NCI-H524 treated with DMSO at 0.1 percent for 48 hours (cell line): ENCODE measurements around the gene SPRYD4.
"Not testable (repeated sequence)": the region's sequence is repeated elsewhere in the genome, so short reads cannot be mapped to it uniquely, and the experiment has no call there.

Experiments used
- DNase-seq: peaks from one replicate; lab custom pipeline; 2025; lab: John Stamatoyannopoulos, UW

SPRYD4 gene

DNA sequence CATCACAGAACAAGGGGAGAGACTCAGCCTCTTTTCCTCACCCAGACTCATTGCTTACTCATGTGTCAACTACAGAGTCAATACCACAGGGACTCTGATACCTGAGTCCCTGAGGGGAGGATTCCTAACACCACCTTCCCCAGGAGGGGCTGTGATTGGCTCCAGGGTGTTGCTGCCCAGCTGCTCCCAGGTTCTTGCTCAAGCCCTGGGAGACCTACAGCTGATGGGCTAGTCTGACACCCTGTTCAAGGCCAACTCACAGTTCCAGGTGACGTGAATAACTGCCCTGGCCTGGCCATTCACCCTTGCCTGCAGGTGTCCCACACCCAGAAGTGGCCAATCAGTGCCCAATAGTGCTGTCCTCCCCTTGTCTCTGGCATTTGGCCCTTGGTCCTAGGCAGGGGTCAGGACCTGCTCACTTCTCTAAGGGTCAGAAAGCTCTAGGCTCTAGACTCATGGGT is 8.6 kb downstream of the SPRYD4 start:
- no peak for DNase-seq

DNA sequence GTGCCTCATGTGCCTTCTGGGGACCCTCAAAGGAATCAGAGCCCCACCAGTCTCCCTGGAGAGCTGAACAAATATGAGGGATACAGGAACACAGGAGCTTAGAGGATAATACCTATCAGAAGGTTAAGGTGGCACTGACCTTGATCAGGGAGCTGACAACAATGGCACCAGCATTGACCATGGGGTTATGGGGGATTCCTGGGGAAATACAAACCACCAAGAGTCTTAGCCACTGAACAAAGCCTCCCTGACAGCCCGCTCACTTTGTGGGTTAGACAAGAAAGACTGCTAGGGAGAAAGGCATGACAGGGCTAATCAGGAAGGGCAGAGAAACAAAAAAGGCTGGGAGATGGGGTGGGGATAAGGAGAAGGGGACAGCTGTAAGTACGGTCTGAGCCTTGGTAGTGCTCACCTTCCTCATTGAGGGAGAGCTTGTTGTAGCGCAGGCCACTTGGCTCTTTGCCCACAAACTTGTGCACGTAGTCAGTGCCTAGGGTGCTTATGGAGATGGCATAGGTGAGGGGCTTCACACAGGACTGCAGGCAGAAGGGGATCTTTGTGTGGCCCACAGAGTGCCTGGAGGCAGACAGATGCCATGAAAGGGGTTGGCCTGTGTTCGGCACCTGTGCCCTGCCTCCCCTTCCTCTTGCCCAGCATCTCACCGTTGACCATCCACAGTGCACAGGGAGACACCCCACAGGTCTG is 9.3 kb downstream of the SPRYD4 start:
- no peak for DNase-seq

DNA sequence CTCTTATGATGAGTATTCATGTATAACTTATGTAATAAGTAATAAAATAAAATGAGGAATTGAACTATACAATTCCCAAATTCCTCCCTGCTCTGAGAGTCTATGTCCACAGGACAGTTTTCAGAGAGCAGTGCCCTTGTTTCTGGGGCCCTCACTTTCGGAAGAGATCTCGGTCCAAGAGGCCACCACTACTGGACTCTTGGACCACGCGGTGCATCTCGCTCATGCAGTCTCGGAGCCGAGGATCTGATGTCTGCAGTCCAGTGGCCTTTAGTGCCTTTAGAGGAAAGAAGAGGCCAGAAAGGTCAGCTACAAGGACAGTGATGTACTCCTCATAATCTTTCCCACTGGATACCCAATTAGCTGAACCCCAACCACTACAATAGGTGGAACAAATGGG is 11.2 kb downstream of the SPRYD4 start:
- no peak for DNase-seq

DNA sequence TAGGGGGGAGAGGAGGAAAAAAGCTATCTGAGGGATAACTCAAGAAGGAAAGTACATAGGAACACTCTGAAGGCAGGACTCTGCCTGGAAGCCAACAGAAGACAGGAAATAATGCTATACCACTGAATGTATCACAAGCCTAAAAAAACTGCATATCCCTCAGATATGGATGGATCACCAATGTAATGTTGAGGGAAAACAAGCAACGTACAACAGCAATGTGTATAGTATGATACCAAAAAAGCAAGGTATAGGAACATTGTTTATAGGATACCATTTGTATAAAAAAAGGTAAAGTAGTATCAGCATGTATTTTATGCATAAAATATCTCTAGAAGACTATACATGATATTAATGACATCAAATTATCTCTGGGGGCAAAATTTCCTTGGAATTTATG is 16.2 kb downstream of the SPRYD4 start:
- no peak for DNase-seq

DNA sequence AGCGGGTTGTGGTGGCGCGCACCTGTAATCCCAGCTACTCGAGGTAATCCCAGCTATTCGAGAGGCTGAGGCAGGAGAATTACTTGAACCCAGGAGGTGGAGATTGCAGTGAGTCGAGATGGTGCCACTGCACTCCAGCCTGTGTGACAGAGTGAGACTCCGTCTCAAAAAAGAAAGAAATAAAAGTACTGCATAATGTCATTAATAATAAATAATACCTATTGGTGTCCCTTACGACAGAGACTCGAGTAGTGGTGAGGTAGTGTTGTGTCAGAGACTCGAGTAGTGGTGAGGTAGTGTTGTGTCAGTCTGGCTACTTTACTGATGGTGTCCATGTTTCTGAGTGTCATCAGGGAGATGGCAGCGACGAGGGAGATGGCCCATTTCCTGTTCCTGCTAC is 18.3 kb downstream of the SPRYD4 start:
- DNase-seq: no peak

DNA sequence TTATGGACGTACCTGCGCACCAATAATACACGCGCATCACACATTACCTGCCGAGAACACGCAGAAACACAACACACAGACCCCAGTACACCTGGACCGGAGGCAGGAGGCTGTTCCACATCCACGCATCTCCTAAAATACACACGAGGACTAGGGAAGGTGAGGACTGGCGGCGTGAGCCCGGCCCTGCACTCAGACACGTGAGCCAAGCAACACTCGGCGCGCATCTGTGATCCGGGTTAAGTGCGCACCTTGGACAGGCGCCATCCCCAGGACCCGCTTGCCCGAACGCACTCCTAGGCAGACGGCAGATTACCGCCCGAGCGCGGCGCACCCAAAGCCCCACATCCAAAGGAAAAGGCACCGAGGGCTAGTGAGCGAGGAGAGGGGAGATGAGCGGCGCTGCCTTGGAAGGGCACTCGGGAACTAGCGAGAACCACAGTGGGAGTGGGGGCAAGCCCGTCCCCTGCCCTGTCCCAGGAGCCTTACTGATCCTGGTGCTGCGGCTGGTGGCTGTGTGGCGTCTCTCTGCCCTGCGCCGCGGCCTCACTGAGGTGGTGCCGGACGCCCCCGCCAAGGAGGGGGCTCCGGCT is 19.2 kb downstream of the SPRYD4 start:
- DNase-seq: no peak

DNA sequence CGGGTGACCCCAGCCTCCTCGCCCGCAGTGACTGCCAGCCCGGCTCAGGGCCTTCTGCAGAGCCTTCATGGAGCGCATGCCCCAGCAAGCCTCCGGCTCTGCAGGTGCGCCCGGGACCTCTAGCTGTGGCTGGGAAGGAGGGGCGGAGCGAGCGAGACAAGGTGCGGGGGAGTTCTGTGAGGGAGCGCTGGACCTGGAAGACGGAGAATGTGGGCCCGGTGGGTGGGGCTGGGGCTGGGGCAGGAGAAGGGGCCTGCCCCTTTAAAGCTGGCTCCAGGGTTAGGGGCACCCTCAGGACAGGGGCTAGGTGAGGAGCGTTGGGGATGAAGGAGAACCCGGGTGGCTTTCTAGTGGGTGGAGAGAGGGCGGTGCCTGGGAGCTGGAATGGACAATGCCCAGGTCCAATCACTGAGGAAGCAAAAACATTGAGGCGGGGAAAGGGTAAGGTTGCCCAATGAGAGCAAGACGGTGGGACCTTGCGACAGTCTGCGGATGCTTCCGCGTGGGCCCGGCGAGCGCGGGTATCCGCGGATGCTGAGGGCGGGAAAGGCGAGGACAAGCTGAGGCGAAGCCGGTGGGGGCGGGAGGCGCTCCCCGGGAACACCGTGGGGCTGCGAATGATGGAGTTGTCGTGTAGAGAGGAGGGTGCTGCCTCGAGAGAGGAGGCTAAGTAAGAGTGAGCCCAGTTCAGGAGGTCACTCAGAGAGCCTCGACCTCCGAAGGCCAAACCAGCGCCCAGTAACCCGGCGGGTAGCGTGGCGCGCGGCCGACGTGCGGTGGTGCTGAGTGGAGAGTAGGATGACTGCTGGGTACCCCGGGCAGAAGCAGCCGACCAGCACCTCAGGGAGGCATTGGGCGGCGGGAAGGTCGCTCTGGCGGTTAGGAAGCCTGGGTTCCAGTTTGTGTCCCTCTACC is 19.9 kb downstream of the SPRYD4 start, which contains the start of gene GLS2:
Gene GLS2, minus strand, starts transcription at position 121 of the 915 bp plus-strand sequence. Its CDS starts 43 bp downstream, at position 78.
- DNase-seq: no peak

DNA sequence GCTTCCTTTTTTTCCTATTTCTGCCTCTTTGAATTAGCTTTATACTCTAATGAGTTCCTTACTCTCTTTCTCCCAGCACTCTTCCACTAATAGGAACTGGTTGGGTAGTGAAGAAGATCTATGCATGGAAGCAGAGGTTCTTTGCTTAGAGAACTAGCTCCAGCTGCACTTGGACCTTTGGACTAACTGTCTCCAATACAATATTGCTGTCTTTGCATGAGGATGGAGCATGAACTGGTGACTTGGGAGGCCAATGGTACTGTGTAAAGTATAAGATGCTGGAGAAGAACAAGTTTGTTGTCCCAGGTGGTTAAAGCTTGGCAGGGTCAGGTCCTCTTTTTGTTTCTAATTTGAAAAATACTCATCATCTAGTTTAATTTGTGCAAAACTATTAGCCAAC is 22.0 kb downstream of the SPRYD4 start:
- DNase-seq: no peak

DNA sequence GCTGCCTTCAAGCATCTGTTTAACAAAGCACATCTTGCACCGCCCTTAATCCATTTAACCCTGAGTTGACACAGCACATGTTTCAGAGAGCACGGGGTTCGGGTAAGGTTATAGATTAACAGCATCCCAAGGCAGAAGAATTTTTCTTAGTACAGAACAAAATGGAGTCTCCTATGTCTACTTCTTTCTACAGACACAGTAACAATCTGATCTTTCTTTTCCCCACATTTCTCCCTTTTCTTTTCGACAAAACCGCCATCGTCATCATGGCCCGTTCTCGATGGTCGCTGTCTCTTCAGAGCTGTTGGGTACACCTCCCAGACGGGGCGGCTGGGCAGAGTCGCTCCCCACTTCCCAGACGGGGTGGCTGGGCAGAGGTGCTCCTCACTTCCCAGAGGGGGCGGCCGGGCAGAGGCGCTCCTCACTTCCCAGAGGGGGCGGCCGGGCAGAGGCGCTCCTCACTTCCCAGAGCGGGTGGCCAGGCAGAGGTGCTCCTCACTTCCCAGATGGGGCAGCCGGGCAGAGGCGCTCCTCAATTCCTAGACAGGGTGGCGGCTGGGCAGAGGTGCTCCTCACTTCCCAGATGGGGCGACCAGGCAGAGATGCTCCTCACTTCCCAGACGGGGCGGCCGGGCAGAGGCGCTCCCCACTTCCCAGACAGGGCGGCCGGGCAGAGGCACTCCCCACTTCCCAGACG is 25.2 kb downstream of the SPRYD4 start:
- not testable (repeated sequence) for DNase-seq

DNA sequence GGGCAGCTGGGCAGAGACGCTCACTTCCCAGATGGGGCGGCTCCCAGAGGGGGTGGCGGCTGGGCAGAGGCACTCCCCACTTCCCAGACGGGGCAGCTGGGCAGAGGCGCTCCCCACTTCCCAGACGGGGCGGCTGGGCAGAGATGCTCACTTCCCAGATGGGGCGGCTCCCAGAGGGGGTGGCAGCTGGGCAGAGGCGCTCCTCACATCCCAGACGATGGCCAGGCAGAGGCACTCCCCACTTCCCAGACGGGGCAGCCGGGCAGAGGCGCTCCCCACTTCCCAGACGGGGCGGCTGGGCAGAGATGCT is 25.7 kb downstream of the SPRYD4 start:
- not testable (repeated sequence) for DNase-seq

DNA sequence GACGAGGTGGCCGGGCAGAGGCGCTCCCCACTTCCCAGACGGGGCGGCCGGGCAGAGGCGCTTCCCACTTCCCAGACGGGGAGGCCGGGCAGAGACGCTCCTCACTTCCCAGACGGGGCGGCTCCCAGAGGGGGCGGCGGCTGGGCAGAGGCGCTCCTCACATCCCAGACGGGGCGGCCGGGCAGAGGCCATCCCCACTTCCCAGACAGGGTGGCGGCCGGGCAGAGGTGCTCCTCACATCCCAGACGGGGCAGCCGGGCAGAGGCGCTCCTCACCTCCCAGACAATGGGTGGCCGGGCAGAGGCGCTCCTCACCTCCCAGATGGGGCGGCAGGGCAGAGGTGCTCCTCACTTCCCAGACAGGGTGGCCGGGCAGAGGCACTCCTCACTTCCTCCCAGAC is 26.1 kb downstream of the SPRYD4 start:
- DNase-seq: not testable (repeated sequence)

DNA sequence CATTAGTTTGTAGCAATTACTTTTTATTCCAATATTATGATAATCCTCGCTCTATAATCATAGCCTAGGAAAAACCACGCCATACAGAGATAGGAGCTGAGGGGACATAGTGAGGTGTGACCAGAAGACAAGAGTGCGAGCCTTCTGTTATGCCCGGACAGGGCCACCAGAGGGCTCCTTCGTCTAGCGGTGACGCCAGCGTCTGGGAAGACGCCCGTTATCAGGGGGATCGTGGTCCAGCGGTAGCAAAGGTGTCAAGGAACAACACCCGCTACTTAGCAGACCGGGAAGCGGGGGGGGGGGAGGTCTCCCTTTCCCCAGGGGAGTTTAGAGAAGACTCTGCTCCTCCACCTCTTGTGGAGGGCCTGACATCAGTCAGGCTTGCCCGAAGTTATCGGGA is 28.3 kb downstream of the SPRYD4 start:
- not testable (repeated sequence) for DNase-seq

DNA sequence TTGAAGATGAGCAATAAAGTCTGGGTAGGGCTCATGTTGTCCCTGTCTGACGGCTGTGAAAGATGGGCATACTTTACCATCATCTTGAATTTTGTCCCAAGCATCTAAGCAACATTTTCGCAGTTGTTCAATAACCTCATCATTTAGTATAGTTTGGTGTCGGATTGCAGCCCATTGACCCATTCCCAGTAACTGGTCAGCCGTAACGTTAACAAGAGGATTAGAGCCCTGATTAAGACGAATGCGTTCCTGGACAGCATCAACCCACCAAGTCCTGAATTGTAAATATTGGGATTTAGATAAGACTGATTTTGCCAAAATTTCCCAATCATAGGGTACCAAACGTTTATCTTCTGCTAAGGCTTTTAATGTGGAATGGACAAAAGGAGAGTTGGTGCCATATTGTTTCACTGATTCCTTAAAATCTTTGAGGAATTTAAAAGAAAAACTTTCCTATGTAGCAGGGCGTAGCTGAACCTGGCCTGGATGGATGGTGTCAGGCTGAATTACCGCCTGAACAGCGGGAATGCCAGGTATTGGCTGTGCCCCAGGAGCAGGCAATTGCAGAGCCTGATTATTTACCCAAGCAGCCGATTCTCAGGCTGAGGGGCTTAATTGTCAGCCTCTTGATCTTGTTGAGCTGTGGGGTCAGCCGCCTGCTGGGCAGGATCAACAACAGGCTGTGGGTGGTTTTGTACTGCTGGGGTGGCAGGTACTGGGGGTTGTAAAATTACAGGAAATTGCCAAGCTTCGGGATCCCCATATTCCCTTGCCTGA is 29.9 kb downstream of the SPRYD4 start:
- DNase-seq: not testable (repeated sequence)

DNA sequence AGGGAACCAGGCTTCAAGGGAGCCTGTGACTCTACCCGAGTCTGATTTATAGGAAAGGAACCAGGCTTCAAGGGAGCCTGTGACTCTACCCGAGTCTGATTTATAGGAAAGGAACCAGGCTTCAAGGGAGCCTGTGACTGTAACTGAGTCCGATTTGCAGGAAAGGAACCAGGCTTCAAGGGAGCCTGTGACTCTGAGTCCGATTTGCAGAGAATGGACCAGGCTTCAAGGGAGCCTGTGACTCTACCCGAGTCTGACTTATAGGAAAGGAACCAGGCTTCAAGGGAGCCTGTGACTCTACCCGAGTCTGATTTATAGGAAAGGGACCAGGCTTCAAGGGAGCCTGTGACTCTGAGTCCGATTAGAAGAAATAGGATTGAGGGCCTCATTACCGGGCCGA is 31.1 kb downstream of the SPRYD4 start:
- DNase-seq: not testable (repeated sequence)

DNA sequence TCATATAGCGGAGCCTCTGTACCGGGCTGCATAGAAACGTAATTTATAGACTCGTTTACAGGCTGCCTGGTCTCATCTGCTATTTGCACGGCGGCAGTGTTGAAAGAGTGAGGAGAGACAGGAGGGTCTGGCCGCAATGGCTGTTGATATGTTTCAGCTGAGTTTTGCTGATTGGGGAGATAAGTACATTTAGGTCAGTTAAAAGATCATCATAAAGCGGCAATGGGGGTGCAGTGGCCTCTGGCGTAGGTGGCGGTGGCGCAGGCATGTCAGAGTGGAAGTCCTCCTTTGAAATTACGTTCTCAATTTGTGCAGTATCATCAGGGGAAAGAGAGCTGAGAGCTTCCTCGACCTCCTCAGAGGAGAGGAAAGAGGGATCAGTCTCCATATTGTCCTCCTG is 31.5 kb downstream of the SPRYD4 start:
- not testable (repeated sequence) for DNase-seq

DNA sequence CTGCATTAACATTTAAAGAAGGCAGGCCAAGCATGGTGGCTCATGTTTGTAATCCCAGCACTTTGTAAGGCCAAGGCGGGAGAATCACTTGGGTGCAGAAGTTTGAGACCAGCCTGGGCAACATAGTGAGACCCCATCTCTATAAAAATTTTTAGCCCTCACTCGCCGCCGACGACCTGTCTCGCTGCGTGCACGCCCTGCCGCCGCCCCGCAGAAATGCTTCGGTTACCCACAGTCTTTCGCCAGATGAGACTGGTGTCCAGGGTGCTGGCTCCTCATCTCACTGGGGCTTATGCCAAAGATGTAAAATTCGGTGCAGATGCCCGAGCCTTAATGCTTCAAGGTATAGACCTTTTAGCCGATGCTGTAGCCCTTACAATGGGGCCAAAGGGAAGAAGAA is 42.4 kb downstream of the SPRYD4 start:
- no peak for DNase-seq

DNA sequence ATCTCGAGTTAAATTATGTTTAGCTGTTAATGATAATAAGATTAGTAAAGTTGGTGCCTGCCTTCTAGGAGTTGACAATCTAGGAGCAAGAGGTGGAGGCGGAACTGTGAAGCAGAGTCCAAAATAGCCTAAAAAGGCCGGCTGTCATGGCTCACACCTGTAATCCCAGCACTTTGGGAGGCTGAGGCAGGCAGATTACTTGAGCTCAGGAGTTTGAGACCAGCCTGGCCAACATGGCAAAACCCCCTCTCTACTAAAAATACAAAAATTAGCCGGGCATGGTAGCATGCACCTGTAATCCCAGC is 45.6 kb downstream of the SPRYD4 start:
- not testable (repeated sequence) for DNase-seq

DNA sequence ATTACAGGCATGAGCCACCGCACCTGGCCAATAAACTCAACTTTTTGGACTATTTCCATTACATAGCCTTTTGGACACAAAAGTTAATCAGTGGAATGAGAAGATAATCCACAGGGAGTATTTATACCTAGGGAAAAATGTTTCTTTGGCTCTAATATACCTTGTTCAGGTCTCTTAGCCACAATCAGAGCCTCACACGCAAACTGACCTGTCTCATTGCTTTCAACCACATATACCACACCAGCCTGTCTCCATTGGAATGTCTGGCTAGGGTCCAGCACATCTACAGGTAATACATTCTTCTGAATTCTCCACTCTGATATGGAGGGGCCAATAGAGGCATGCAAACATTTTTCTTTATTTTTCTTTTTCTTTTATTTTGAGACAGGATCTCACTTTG is 49.5 kb downstream of the SPRYD4 start:
- no peak for DNase-seq

DNA sequence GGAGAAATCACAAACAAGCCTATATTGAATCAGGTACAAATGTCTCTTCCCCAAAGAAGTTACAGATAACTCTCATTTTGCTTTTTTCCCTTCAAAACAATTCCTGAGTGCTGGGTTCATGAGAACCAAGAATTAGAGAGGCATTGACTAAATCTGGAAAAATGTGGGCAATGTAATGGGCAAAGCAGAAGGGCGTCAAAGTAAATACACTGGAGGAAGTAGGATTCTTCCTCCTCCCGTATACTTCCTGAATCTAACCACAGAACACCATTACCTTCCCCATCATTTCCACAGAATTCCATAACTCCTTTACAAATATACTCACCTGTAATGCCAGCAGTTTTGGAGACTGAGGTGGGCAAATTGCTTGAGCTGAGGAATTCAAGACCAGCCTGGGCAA is 50.2 kb downstream of the SPRYD4 start:
- DNase-seq: no peak

DNA sequence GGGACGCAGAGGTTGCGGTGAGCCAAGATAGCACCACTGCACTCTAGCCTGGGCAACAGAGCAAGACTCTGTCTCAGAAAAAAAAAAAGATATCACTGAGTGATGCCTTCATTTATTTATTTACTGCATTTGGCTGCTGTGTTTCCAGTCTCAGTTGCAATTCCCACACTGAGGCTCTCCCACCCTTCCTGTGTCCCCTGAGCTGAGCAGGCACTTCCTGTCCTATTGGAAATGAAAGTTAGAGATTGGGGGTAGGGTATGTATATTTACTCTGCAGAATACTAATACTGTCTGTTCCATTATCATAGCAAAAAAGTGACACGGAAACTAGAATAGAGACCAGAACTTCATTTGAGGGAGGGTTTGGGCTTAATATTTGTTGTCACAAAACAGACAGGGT is 51.7 kb downstream of the SPRYD4 start:
- no peak for DNase-seq

DNA sequence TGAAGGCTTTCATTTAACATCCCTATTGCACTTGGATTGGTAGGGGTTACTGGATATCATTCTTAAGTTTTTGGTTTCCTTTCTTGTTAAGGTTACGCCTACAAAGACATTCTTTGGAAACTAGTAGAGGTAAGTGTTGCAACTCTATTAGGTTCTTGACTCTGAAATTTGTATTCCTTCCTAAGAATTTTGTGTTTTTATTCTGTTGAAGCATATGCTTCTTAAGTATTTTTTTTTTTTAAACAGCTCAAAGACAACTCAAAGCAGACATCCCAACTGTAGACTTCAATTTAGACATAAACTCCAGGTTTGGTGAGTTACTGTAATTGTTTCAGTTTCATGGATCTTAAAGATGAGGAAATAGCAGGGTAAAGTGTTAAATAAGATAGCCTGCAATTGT is 52.1 kb downstream of the SPRYD4 start:
- DNase-seq: no peak

DNA sequence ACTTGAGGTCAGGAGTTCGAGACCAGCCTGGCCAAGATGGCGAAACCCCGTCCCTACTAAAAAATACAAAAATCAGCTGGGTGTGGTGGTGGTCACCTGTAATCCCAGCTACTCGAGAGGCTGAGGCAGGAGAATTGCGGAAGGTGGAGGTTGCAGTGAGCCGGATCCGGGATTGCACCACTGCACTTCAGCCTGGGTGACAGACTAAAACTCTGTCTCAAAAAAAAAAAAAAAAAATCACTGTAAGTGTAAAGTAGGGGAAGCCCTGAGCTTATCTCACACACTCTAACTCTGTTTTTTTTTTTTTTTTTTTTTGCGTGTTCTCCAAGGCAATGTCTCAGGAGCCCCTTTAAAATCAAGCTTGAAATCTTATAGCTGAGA is 52.8 kb downstream of the SPRYD4 start:
- DNase-seq: no peak
